GM21367 (cell line): ENCODE measurements around the gene GUCY1B1.

ENCODE experiments used
- ATAC-seq: cut with Tn5 transposase; IDR thresholded peaks from one replicate; pipeline ENCODE4 v1.9.1; 2021; ENCODE audit not compliant: unreplicated experiment

The GUCY1B1 gene

DNA sequence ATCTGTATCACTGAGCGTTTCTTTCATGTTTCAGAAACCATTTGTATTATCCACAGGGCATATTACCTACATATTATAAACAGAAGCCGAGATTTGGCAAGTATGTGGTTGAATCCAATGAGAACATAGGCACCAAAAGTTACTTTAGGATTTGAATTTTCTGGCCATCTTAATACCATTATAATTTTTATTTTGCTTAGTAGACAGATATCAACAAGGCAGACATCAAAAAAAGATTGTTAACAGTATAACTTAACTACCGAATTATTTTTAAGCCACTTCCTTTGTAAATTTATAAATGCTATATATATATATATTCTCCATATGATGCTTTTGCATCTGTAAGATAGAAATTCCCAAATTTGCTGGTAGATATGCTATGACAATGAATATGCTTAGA, 2.2 kb downstream of the GUCY1B1 start:
- no peak for ATAC-seq

DNA sequence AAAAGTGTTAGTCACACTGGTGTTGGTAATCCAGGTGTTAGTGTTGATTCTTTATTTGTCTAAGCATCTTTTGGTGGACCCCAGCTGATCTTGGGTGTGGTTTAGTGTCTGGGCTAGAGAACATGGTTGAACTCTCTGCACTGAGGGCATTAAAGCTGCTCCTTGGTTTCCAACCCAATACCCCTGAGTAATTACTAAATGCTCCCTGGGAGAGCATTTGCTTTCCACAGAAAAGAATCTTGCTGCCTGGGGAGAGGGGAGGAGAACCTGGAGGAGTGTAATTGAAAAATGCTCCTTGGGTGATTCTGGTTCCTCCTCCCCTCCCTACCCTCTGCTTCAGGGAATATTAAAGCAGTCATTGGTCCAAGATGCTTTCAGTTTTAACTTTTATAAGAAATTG, 3.1 kb downstream of the GUCY1B1 start:
- ATAC-seq: no peak

DNA sequence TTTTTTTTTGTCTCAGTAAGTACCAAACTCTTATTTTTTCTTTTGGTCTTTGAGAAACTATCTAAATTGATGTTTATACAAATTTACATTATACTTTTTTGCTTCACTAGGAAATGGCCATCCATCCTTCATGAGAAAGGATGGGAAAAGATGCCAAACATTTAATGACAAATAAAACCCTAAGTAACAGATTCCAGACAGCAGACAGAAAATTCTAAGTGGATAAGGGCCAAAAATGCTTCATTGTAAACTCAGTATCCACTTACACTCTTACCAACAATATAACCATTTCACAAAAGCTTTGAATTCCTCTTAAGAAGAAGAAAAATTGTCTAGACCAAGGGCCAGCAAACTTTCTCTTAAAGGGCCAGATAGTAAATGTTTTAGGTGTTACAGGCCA, 3.5 kb downstream of the GUCY1B1 start:
- ATAC-seq: no peak

DNA sequence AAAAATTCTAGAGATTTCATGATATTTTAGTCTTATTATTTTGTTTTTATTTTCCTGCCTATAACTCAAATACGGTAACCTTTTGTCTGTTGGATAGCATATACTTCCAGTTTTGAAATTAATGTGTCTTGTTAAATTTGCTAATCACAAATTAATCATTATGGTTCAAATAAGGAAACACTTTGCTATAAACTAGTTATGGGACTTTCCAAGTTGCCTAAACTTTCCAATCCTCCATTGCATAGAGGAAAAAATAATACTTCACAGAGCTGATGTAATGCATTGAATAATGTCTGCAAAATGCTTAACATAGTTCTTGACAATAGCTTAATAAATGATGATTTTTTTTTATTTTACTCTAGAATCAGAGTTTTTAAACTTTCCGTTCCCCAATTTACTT, 4.7 kb downstream of the GUCY1B1 start:
- no peak for ATAC-seq

DNA sequence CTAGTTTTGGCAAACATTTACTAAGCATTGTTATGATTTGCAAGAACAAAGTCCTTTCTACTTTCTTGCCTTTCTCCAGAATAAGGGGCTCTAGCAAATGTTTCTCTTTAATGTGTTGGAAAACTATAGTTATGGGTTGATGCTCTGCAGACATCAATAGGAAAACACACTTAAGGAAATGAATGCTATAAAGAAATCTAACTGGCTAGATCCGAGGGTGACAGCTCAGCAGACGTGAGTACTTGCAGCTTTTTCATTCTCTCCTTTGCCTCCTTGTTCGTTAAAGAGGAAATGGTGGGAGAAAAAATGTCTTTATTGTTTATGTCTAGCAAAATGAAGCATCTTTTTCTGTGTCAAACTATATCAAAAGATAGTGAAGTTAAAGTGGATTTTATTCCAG, 6.3 kb downstream of the GUCY1B1 start:
- ATAC-seq: no peak

DNA sequence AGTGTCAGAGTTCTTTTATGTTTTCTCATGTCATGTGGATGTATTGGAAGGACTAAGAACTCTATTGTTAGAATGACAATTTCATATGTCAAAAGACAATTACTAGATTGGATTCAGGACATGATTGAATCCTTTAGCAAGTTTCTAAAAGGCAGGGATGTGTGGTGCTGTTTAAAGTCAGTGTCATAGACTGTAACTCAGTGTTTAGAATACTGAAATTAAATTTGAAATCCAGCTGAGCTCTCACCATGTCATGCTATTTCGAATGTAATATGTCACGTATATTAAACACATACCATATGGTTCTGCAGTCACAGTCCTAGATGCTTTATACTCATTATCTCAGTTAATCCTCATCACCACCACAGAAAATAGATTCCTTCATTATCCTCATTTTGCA, 7.8 kb downstream of the GUCY1B1 start:
- ATAC-seq: no peak

DNA sequence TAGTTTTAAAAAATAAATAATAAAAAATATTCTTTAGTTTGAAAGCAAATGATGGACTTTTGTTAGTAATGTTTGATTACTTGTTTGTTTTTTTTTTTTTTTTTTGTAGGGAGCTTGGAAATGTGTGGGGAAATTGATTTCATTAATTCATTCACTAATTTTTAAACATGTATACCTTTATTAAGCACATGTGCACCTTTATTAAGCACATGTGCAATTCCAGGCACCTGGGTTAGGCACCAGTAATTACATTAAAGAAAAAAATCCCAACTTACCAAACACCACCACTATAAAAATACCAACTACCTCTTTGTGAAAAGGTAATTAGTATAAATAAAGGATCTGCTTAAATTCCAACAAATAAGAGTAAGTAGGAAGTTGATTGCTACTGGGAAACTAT, 9.5 kb downstream of the GUCY1B1 start:
- ATAC-seq: no peak

DNA sequence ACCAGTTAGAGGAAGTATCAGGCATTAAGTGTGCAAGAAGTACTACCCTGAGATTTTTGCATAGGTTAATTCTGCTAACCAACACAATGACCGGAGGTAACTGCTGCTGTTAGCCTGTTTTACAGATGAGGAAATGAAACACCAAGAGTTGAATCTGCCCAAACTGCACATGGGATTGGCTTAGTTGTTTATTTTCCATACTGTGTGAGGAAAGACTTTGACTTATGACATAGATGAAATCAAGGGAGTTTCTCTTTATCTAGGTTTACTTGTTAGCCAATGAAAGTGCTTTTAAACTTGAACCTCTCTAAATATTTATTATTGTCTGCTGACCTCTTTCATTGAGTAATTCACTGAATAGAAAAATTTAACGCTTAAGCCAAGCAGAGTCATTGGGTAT, 10.3 kb downstream of the GUCY1B1 start:
- peak; percentile 61 for ATAC-seq

DNA sequence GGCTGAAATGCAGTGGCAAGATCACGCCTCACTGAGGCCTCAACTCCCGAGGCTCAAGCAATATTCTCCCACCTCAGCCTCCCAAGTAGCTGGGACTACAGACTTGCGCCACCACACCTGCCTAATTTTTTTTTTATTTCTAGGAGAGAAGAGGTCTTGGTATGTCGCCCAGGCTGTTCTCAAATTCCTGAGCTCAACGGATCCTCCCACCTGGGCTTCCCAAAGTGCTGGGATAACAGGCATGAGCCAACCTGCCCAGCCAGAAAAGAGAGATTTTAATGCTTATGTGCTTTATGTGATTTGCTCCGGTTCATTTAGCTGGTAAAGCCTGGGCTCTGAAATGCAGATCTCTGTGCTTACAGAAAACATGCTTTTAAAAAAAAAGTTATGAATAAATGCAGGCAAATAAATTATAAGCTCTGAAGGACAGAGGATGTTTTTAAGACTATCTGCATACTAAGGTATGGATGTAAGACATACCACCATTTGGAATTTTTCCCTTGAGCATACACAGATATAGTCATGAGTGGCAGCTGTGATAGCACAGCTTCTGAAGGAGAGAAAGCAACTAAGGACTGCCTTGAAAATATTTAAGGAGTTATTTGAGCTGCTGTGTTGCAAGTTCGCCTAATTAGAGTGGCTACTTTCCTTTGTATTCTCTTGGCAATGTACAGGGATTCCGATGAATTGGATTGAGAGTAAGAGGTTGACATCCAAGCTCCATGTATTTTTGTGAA, 13.8 kb downstream of the GUCY1B1 start:
- no peak for ATAC-seq

DNA sequence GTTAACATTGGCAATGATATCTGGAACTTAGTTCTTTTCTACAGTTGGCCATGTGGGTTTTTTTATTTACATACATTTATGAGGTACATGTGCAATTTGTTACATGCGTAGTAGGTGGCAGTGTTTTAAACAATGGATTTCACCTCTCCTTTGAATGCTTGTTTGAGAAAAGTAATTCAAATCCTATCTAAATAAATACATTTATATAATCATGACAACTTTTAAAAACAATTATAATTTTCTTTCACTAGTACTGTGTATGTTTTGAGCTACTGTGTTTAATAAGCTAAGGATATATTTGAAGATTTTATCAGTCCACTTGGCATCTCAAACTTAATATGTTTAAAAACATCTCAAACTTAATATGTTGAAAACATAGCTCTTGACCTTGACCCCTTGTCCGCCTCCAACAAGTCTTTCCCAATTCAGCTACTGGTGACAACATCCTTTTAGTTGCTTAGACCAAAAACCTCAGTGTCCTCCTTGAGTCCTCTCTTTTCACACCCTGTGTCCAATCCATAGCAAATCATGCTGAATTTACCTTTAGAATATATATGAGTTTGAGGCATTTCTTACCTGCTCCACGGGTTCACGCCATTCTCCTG, 14.5 kb downstream of the GUCY1B1 start:
- no peak for ATAC-seq

DNA sequence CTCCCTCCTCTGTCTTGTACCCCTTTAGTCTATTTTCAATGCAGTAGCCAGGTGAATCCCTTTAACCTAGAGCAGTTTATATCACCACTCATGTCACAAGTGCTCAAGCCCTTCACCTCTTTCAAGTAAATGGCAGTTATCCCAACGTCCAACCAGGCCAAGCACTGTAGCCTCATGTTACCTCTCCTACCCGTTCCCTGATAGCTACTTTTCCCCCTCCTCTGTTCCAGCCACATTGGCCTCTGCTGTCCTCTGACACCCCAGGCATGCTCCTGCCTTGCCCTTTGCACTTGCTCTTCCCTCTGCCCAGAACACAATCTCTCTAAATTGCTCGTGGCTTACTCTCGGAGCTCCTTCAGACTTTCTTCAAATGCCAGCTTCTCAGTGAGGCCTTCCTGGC, 15.2 kb downstream of the GUCY1B1 start:
- no peak for ATAC-seq

DNA sequence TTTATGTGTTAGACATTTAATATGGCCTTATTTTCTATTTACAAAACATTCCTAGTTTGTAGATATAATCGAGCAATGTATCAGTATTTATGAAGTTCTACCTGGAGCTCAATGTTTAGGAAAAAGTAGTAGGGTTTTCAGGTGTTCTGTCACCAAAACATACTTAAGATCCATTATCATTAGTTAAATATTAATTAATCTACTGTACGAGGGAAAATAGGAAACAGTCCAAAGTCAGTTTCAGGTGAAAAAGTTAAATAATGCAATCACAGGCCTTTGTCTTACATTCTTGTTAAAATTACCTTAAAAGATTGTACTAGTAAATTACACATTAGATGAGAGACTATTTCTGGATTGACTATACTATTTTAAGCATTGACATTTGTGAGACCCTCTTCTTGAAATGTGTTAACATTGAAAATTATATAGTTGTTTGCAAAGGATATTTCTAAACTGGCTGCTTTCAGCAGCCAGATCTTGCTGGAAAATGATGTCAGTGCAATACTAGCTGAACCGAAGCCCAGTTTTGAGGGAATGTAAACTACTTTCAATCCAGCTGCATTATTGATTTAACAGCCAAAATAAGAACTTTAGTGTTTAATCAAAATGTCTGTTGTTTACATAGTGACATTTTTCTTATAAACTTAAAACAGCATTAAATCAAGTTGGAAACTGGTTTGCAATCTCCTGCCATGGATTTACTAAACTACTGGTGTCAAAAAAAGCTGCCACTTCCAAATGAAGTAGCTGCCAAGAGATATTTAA, 19.3 kb downstream of the GUCY1B1 start:
- ATAC-seq: no peak

DNA sequence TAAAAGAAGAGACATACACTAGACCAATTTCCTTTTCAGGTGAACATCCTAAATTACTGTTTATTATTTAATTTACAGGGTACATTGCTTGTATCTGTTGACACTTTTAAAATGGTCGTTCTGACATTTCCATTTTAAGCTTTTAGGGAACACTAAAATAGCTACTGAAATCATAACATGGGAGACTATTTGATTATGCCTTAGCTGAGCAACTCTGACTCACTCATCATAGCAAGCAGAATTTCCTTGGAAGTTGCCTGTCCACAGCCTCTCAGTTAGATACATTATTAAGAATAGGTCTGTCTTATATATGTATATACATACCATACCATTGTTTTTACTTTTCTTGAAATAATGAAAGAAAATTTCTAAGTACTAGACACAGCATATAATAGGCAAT, 22.0 kb downstream of the GUCY1B1 start:
- no peak for ATAC-seq

DNA sequence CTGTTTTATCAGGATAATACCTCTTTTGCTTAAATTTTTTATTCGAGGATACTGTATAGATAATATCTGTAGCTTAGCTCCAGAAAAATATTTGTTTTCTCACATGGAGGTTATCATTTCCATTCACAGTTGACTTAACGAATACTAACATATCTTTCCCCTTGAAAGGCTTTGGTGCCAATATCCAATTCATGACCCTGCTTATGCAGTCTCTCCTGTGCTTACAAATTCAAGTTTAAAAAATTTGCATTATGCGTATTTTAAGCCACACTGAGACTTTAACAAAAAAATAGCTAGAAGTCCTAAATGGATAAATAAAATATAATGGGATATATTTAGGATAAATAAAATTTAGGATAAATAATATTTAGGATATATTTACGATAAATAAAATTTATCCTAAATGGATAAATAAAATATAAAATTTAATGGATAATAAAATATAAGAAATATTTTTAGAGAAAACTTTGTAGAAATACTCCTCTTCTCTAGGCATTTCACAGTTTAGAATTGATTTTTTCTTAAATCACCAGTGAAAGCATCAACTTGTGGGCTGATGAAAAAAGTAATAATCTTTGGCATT, 22.5 kb downstream of the GUCY1B1 start:
- ATAC-seq: no peak

DNA sequence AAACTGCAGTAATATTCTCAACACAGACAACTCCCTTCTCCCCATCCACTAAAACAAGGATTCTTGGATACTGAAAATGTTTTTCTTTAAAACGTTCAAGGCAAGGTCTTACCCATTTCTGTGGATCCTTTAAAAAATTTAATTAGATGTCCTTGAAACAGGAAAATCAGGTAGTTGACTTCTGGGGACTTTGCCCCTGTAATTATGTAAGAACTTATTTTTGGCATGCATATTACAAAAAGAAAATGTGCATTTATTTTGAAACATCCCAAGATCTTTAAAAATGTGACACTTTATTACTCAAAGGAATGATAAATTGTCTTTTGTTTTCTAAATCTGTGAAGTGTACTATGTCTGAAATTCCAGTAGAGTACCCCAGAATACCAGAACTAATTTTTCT, 25.8 kb downstream of the GUCY1B1 start:
- ATAC-seq: no peak

DNA sequence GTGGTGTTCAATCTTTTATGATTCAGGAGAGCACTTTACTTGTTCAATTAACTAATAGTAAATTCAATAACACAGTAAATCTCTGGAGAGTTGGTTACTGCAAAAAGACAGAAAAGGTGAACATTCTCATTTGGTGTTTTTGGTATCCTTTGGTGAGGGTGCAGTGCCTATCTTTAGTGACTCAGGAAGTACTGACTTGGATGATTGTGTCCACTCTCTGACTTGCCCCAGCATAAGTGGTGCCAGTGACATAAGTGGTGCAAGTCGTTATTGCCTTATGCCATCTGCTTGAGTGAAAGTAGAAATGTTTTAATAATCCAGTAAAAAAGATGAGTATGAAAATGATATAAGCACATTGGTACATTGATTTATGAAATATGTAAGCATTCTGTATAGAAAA, 27.0 kb downstream of the GUCY1B1 start:
- ATAC-seq: no peak

DNA sequence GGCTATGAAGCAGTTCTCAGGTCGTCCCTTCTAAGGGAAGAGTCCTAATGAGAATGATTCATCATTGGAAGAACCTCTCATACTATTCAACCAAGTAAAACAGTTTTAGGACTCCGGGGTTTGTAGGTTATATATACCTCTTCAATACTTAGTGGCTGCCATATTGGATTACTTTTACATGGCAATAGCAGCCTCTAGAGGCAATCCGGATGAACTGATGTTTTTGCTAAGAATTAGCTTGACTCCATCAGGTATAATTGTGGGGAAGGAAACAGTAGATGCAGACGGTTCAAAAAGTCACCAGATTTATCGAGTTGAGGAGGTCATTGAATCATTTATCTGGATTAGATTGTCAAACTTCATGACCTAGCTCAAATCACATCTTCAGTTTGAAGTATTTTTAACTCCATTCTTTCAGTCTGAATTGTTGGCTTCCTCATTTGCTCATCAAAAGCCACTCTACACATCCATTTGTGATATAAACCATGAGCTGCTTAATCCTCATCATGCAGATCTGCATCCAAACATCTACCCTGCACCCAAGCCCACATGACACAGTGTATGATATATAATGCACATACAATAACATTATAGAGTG, 28.4 kb downstream of the GUCY1B1 start:
- peak; percentile 98 for ATAC-seq

DNA sequence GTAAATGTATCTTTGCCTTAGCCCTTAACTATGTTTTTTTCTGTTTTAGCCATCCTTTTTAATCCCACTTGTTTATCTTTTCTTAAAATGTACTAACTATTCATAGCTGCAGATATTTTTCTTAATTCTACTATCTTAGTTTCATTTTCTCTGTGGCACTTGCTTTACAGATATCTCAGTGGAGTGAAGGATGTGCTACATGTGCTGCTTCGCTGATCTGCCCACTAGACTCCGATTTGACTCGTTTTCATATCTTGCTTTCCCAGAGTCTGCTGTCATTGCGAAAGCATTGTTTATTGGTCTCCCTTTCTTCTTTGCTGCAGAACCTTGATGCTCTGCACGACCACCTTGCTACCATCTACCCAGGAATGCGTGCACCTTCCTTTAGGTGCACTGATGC, 30.6 kb downstream of the GUCY1B1 start:
- ATAC-seq: peak; percentile 40

DNA sequence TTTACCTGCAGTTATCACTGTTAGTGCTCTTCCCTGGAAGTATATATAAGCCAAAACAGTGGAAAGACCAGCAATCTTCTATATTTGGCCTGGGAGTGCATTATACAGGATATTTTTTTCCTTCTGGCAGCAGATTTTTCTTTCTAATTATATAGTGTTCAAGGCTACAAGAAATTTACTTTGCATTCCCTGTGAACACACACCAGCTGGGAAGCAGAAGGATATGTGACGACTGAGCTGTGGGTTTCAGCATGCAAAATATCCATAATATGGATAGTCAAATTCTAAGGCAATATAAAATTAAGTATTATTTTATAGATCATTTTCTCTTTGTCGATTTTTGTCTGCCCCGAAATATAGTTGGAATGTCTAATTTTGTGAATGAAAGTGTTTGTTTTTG, 31.2 kb downstream of the GUCY1B1 start:
- ATAC-seq: no peak

DNA sequence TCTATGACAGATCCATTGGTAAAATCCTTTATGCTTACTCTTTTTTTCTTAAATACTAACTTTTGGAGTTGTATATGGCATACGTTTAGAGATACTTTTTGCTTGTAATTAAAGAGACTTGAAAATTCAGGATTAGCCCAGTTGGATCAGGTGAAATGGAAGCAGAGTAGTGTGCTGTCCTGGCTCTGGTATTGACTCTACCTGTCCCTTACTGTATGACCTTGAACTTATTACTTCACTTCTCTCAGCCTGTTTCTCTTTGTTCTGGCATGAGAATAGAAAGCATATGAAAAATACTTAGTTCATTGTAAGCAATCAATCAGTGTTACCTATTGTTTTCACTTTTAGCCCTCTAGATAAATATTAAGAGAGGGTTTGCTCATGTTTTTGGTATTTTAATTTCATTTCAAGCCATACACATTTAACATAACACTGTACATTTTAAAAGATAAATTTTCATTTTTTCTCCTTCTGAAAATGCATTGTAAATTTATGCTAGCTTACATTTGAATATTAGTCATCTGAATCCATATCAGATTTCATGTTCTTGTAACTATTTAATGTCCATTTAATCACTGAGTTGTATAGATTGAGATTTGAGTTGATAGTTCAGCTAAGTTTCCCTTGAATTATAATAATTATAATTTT, 35.9 kb downstream of the GUCY1B1 start:
- ATAC-seq: no peak

DNA sequence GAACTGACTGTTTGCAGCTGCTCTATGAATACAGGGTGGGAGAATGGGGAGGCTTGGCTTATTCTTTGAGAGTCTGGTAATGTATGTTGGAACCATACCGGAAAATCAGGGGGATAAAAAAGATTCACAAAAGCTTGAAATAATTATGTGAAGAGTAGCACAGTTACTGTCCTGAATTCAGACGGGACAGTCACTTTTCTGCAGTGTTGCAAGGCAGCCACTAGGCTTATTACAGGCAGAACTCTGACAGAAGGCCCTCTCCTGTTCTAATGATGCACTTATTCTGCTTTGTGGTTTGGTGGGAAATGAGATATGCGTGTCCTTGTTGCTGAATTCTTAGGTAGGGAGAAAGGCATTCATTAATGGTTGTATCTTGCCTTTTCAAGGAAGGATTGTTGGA, 37.2 kb downstream of the GUCY1B1 start:
- peak; percentile 74 for ATAC-seq
